ENCODE measurements around the gene PARVA.

PARVA gene

GRCh38 chr11:12459865-12460444, 82.6 kb downstream of the PARVA start:
- no peak for DNase-seq (ENCODE audit: low spot score)

- no peak for DNase-seq (ENCODE audit: low spot score)
Observed at GRCh38 chr11:12460466-12460865, 83.1 kb downstream of the PARVA start.

- DNase-seq (ENCODE audit: low spot score): no peak
Observed at GRCh38 chr11:12461516-12461915, 84.1 kb downstream of the PARVA start.

- no peak for DNase-seq (ENCODE audit: low spot score)
Observed at GRCh38 chr11:12464303-12464702, 86.9 kb downstream of the PARVA start.

GRCh38 chr11:12465332-12465731, 88.0 kb downstream of the PARVA start:
- no peak for DNase-seq (ENCODE audit: low spot score)

GRCh38 chr11:12467610-12468009, 90.2 kb downstream of the PARVA start:
- DNase-seq (ENCODE audit: low spot score): no peak

GRCh38 chr11:12469451-12469850, 92.1 kb downstream of the PARVA start:
- DNase-seq (ENCODE audit: low spot score): no peak

- no peak for DNase-seq (ENCODE audit: low spot score)
Observed at GRCh38 chr11:12470236-12470635, 92.9 kb downstream of the PARVA start.

GRCh38 chr11:12472401-12473005, 95.1 kb downstream of the PARVA start:
- no peak for DNase-seq (ENCODE audit: low spot score)

- DNase-seq (ENCODE audit: low spot score): no peak
Observed at GRCh38 chr11:12473381-12473780, 96.0 kb downstream of the PARVA start.

- DNase-seq (ENCODE audit: low spot score): no peak
Observed at GRCh38 chr11:12474871-12475270, 97.5 kb downstream of the PARVA start.

GRCh38 chr11:12478743-12479142, 101.4 kb downstream of the PARVA start:
- DNase-seq (ENCODE audit: low spot score): no peak

GRCh38 chr11:12480401-12480800, 103.0 kb downstream of the PARVA start:
- DNase-seq (ENCODE audit: low spot score): no peak

GRCh38 chr11:12482839-12483238, 105.5 kb downstream of the PARVA start:
- DNase-seq (ENCODE audit: low spot score): no peak

GRCh38 chr11:12483604-12484003, 106.2 kb downstream of the PARVA start:
- no peak for DNase-seq (ENCODE audit: low spot score)

GRCh38 chr11:12485328-12485727, 108.0 kb downstream of the PARVA start:
- no peak for DNase-seq (ENCODE audit: low spot score)

GRCh38 chr11:12489246-12489772, 111.9 kb downstream of the PARVA start:
- no peak for DNase-seq (ENCODE audit: low spot score)

- DNase-seq (ENCODE audit: low spot score): no peak
Observed at GRCh38 chr11:12494699-12495098, 117.3 kb downstream of the PARVA start.

GRCh38 chr11:12496181-12497025, 119.0 kb downstream of the PARVA start:
- no peak for DNase-seq (ENCODE audit: low spot score)

- DNase-seq (ENCODE audit: low spot score): no peak
Observed at GRCh38 chr11:12497431-12497830, 120.1 kb downstream of the PARVA start.

GRCh38 chr11:12499071-12499470, 121.7 kb downstream of the PARVA start:
- DNase-seq (ENCODE audit: low spot score): no peak

- no peak for DNase-seq (ENCODE audit: low spot score)
Observed at GRCh38 chr11:12502046-12502445, 124.7 kb downstream of the PARVA start.

- DNase-seq (ENCODE audit: low spot score): no peak
Observed at GRCh38 chr11:12503039-12503484, 125.7 kb downstream of the PARVA start.

All from SW480 (cell line).